HL-60 (cell line): ENCODE data around the gene PRR9.

Source experiments
- DNase-seq, 2 experiments: peaks; one replicate each; pipeline ENCODE4 v3.0.0-alpha.2; 2010 to 2020; ENCODE audit warnings: low read depth in 1 of 2, low spot score in 1 of 2
- H3K27ac ChIP-seq: fragments of 250-450 bp; sonication (Bioruptor Pico); replicated peaks from 2 replicates; pipeline ENCODE4 v1.5.1; 2020; ENCODE audit warnings: mild to moderate bottlenecking, moderate library complexity
- H3K27me3 ChIP-seq: fragments of 250-450 bp; sonication (Bioruptor Pico); 2 replicates; pipeline ENCODE4 v1.5.1; 2021; ENCODE audit warnings: mild to moderate bottlenecking, moderate library complexity; ENCODE audit not compliant: insufficient read depth, poor library complexity, severe bottlenecking
- H3K4me3 ChIP-seq: replicated peaks from 2 replicates; pipeline ENCODE4 v1.5.1; 2011; ENCODE audit warnings: mild to moderate bottlenecking, control low read depth, low read length; ENCODE audit not compliant: insufficient read depth
- CTCF ChIP-seq: IDR thresholded peaks from one replicate; pipeline ENCODE4 v1.5.1; 2011; ENCODE audit warnings: low read length, control low read depth, inconsistent platforms; ENCODE audit not compliant: insufficient read depth
- GABPA ChIP-seq: IDR thresholded peaks from 2 replicates; pipeline ENCODE4 v1.6.1; 2012; ENCODE audit warnings: low read depth
- POLR2AphosphoS5 ChIP-seq: IDR thresholded peaks from 2 replicates; pipeline ENCODE4 v1.6.1; 2012; ENCODE audit warnings: low read depth
- REST ChIP-seq: IDR thresholded peaks from 2 replicates; pipeline ENCODE4 v1.6.1; 2012; ENCODE audit warnings: low read depth; ENCODE audit not compliant: insufficient replicate concordance
- SPI1 ChIP-seq: IDR thresholded peaks from 2 replicates; pipeline ENCODE4 v1.6.1; 2012; ENCODE audit warnings: low read depth, mild to moderate bottlenecking, borderline replicate concordance

PRR9 gene

GRCh38 chr1:153210206-153210605 is 7.2 kb upstream of the PRR9 start:
- DNase-seq = no peak
- H3K4me3 ChIP-seq = no peak overlapping the region
- H3K27me3 ChIP-seq = peaks cover 4% of the 10 kb centered on the region
- H3K27ac ChIP-seq = no peak overlapping the region
- TF ChIP-seq SPI1 = no peak
- no peak for TF ChIP-seq CTCF
- no peak for TF ChIP-seq POLR2AphosphoS5
- no peak for TF ChIP-seq GABPA
- no peak for TF ChIP-seq REST

GRCh38 chr1:153212201-153212600 is 5.2 kb upstream of the PRR9 start:
- TF ChIP-seq CTCF = no peak
- TF ChIP-seq SPI1 = no peak
- TF ChIP-seq POLR2AphosphoS5 = no peak
- no peak for TF ChIP-seq REST
- TF ChIP-seq GABPA = no peak
- no peak overlapping the region for H3K4me3 ChIP-seq
- H3K27me3 ChIP-seq = peaks cover 4% of the 10 kb centered on the region
- DNase-seq = no peak
- H3K27ac ChIP-seq = no peak overlapping the region

GRCh38 chr1:153213519-153213918 is 3.9 kb upstream of the PRR9 start:
- H3K27me3 ChIP-seq = peaks cover 4% of the 10 kb centered on the region
- no peak for DNase-seq

More at GRCh38 chr1:153213519-153213918, 3.9 kb upstream of the PRR9 start:
- Histone ChIP-seq H3K27ac (no peak overlapping the region), H3K4me3 (no peak overlapping the region)
- TF ChIP-seq CTCF = no peak
- TF ChIP-seq POLR2AphosphoS5 = no peak
- no peak for TF ChIP-seq SPI1
- no peak for TF ChIP-seq REST
- no peak for TF ChIP-seq GABPA
